GM23338 (cell line): Measurements from ENCODE around the gene ARF3.
A peak's percentile ranks its signal among the peaks of the same experiment; 100 is the strongest.

Experiments
- CREB1 ChIP-seq: fragments of 250-450 bp; sonication (Bioruptor Pico); IDR thresholded peaks from 2 replicates; pipeline ENCODE4 v1.5.0; 2020; ENCODE audit warnings: low read depth, mild to moderate bottlenecking, moderate library complexity
- EZH2 ChIP-seq: fragments of 200-600 bp; sonication (generic); IDR thresholded peaks from one replicate; pipeline ENCODE4 v1.8.0; 2017; ENCODE audit warnings: antibody characterized with exemption, mild to moderate bottlenecking, low read depth; ENCODE audit not compliant: unreplicated experiment
- EZH2phosphoT487 ChIP-seq: fragments of 200-600 bp; sonication (generic); IDR thresholded peaks from one replicate; pipeline ENCODE4 v1.8.1; 2018; ENCODE audit warnings: antibody characterized with exemption; ENCODE audit not compliant: unreplicated experiment
- JUNB ChIP-seq: IDR thresholded peaks from one replicate; pipeline ENCODE4 v1.6.1; 2016; ENCODE audit warnings: antibody characterized with exemption; ENCODE audit not compliant: unreplicated experiment
- NANOG ChIP-seq: IDR thresholded peaks from 2 replicates; pipeline ENCODE4 v1.6.1; 2016; ENCODE audit warnings: antibody characterized with exemption, borderline replicate concordance
- POLR2AphosphoS5 ChIP-seq: IDR thresholded peaks from 2 replicates; pipeline ENCODE4 v1.6.1; 2016; ENCODE audit warnings: antibody characterized with exemption, low read depth
- ZNF114 ChIP-seq: fragments of 250-450 bp; sonication (Bioruptor Pico); IDR thresholded peaks from 2 replicates; pipeline ENCODE4 v1.5.0; 2020; ENCODE audit warnings: mild to moderate bottlenecking, moderate library complexity
- ZNF331 ChIP-seq: fragments of 250-450 bp; sonication (Bioruptor Pico); IDR thresholded peaks from 2 replicates; pipeline ENCODE4 v1.5.0; 2020; ENCODE audit warnings: low read depth, mild to moderate bottlenecking, moderate library complexity
- TF ChIP-seq, protein P1 (sequence below), 2 experiments: fragments of 200-600 bp in 1 of 2; sonication (generic) in 1 of 2; conservative IDR thresholded peaks; 2 replicates each; pipeline versions ENCODE4 v1.5.1 to v1.6.1; 2016 to 2017; ENCODE audit warnings: antibody characterized with exemption in 2 of 2, low read depth in 2 of 2, mild to moderate bottlenecking in 2 of 2, moderate library complexity in 1 of 2
- TF ChIP-seq, protein P2 (sequence below): IDR thresholded peaks from one replicate; pipeline ENCODE4 v1.6.1; 2018; ENCODE audit warnings: antibody characterized with exemption; ENCODE audit not compliant: unreplicated experiment
- TF ChIP-seq, protein P3 (sequence below): IDR thresholded peaks from 2 replicates; pipeline ENCODE4 v1.6.1; 2016; ENCODE audit warnings: antibody characterized with exemption

DNA sequence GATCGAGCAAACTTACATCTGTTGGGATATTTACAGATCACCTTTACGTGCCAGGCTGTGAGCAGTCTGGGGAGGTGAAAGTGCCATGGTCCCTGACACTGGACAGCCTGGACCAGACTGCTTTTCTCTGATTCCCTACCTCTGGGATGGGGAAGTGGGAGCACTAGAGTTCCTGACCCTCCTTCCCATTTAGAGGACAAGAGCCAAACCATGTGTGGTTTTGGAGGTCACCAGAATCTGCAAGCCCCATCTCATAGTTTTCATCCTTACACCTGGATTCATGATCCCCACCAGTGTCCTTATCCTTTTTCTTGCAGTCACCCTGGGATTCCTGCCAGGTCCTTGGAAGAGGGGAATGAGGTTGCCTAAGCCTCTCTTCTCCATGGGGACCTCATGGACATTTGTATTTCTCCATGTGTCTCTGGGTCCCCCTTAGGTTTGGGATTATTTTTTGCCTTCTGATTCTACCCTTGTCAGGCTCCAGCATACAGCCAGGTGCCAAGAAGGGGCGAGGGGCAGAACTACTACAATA lies 15.7 kb upstream of the ARF3 start:
- TF ChIP-seq, protein P1, sequence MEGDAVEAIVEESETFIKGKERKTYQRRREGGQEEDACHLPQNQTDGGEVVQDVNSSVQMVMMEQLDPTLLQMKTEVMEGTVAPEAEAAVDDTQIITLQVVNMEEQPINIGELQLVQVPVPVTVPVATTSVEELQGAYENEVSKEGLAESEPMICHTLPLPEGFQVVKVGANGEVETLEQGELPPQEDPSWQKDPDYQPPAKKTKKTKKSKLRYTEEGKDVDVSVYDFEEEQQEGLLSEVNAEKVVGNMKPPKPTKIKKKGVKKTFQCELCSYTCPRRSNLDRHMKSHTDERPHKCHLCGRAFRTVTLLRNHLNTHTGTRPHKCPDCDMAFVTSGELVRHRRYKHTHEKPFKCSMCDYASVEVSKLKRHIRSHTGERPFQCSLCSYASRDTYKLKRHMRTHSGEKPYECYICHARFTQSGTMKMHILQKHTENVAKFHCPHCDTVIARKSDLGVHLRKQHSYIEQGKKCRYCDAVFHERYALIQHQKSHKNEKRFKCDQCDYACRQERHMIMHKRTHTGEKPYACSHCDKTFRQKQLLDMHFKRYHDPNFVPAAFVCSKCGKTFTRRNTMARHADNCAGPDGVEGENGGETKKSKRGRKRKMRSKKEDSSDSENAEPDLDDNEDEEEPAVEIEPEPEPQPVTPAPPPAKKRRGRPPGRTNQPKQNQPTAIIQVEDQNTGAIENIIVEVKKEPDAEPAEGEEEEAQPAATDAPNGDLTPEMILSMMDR (conservative IDR thresholded peaks at IDR 0.05; ENCODE audit: low read depth in 2 of 2), result no peak
- peak; percentile 75 for TF ChIP-seq EZH2
- no peak for TF ChIP-seq EZH2phosphoT487
- no peak for TF ChIP-seq POLR2AphosphoS5
- TF ChIP-seq, protein P2, sequence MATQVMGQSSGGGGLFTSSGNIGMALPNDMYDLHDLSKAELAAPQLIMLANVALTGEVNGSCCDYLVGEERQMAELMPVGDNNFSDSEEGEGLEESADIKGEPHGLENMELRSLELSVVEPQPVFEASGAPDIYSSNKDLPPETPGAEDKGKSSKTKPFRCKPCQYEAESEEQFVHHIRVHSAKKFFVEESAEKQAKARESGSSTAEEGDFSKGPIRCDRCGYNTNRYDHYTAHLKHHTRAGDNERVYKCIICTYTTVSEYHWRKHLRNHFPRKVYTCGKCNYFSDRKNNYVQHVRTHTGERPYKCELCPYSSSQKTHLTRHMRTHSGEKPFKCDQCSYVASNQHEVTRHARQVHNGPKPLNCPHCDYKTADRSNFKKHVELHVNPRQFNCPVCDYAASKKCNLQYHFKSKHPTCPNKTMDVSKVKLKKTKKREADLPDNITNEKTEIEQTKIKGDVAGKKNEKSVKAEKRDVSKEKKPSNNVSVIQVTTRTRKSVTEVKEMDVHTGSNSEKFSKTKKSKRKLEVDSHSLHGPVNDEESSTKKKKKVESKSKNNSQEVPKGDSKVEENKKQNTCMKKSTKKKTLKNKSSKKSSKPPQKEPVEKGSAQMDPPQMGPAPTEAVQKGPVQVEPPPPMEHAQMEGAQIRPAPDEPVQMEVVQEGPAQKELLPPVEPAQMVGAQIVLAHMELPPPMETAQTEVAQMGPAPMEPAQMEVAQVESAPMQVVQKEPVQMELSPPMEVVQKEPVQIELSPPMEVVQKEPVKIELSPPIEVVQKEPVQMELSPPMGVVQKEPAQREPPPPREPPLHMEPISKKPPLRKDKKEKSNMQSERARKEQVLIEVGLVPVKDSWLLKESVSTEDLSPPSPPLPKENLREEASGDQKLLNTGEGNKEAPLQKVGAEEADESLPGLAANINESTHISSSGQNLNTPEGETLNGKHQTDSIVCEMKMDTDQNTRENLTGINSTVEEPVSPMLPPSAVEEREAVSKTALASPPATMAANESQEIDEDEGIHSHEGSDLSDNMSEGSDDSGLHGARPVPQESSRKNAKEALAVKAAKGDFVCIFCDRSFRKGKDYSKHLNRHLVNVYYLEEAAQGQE, result no peak
- TF ChIP-seq ZNF331, result no peak
- no peak for TF ChIP-seq CREB1 (CRISPR knock-in tag)
- no peak for TF ChIP-seq NANOG
- TF ChIP-seq, protein P3, sequence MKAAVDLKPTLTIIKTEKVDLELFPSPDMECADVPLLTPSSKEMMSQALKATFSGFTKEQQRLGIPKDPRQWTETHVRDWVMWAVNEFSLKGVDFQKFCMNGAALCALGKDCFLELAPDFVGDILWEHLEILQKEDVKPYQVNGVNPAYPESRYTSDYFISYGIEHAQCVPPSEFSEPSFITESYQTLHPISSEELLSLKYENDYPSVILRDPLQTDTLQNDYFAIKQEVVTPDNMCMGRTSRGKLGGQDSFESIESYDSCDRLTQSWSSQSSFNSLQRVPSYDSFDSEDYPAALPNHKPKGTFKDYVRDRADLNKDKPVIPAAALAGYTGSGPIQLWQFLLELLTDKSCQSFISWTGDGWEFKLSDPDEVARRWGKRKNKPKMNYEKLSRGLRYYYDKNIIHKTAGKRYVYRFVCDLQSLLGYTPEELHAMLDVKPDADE, result no peak
- TF ChIP-seq ZNF114 (CRISPR knock-in tag), result no peak
- TF ChIP-seq JUNB, result no peak
